Muscle layer of duodenum (tissue), 2 donors: Measurements from ENCODE around the gene DMWD.

Source experiments
- H3K27ac ChIP-seq: one replicate; pipeline ENCODE4 v1.7.0; 2013; ENCODE audit warnings: mild to moderate bottlenecking, low read length
- H3K27me3 ChIP-seq: one replicate; pipeline ENCODE4 v1.7.0; 2013; ENCODE audit warnings: low read depth, mild to moderate bottlenecking, control low read depth, low read length
- H3K36me3 ChIP-seq, 2 donors: one replicate each; pipeline ENCODE4 v1.7.0; 2013; ENCODE audit warnings: low read length in 2 of 2, control low read depth in 1 of 2, mild to moderate bottlenecking in 1 of 2; ENCODE audit not compliant: insufficient read depth in 2 of 2, control insufficient read depth in 1 of 2
- H3K4me1 ChIP-seq, 2 donors: one replicate each; pipeline ENCODE4 v1.7.0; 2013; ENCODE audit warnings: low read length in 2 of 2, mild to moderate bottlenecking in 2 of 2, control low read depth in 1 of 2, moderate library complexity in 1 of 2; ENCODE audit not compliant: insufficient read depth in 2 of 2, control insufficient read depth in 1 of 2
- H3K4me3 ChIP-seq, 2 donors: one replicate each; pipeline ENCODE4 v1.7.0; 2013; ENCODE audit warnings: low read length in 2 of 2, low read depth in 1 of 2, mild to moderate bottlenecking in 1 of 2
- H3K9me3 ChIP-seq, 2 donors: one replicate each; pipeline ENCODE4 v1.7.0; 2013; ENCODE audit warnings: low read length in 2 of 2, control low read depth in 1 of 2, mild to moderate bottlenecking in 1 of 2; ENCODE audit not compliant: control insufficient read depth in 1 of 2
- donor health status: healthy.

Gene DMWD

DNA sequence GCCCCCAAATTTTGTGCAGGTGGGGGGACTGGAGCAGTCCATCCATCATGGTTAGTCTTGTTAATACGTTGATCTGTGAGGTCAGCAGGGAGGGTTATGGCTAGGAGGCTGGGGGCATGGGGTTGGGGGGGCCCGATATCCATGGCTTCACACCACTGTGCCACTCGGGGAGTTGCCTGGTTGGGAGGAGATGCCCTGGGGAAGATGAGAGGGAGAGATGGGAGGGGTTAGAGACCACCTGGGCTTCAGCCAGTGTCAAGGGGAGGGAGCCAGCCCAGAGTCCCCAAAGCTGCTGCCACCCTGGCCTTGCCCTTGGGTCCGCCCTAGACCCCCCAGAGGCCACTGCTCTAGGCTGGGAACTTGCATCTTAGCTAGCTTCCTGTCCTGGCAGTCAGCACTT is 8.5 kb downstream of the DMWD start:
- H3K27me3 ChIP-seq = no peaks in the 10 kb centered on the region
- H3K4me1 ChIP-seq = peaks cover 8 to 35% of the 10 kb centered on the region in 2 donors
- peaks cover 3 to 29% of the 10 kb centered on the region in 2 donors for H3K36me3 ChIP-seq
- peak overlapping the region in 1 of 2 donors; percentile 81 for H3K4me3 ChIP-seq
- no peaks in the 10 kb centered on the region for H3K9me3 ChIP-seq
- H3K27ac ChIP-seq = peak overlapping the region; percentile 83

DNA sequence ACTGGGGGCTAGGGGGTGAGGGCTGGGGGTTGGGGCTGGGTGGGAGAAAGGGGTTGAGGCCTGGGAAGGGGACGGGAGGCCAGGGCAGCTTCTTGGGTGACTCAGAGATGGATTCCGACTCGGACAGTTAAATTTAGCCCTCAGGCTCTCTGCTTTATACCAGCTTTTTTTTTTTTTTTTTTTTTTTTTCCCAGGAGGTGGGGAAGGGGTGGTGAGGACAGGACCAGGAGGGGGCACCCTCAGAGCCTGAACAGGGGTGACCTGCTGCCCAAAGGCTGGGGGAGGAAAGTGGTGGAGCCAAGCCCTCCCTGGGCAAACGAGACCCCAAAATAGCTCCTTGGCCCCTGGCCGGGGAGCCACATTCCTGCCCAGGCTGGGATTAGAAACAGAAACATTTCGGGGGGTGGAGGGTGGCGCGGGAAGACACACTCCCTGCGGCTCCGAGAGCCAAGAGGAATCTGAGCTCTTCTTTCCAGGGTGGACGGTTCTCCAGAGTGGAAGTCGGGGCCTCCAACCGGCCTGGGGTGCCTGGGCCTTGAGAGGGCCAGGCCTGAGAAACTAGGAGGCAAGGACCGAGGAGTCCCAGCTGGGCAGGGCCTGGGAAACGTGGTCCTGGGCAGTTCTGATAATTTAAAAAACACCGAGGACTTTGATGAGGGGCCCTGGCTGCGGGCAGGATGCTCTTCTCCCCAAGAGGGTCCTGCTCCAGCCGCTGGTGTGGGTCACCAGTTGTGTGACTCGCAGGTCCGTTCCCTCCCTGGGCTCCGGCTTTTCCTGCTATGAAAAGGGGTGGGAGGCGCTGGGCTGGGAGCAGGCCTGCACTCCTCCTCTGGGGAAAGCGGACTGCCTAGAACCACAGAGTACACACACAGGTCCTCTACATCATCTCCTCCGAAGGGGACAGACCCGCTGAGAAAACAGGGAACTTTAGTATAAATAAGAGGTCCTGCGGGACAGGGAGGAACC is 9.5 kb downstream of the DMWD start:
- peaks cover 8 to 44% of the 10 kb centered on the region in 2 donors for H3K4me1 ChIP-seq

DNA sequence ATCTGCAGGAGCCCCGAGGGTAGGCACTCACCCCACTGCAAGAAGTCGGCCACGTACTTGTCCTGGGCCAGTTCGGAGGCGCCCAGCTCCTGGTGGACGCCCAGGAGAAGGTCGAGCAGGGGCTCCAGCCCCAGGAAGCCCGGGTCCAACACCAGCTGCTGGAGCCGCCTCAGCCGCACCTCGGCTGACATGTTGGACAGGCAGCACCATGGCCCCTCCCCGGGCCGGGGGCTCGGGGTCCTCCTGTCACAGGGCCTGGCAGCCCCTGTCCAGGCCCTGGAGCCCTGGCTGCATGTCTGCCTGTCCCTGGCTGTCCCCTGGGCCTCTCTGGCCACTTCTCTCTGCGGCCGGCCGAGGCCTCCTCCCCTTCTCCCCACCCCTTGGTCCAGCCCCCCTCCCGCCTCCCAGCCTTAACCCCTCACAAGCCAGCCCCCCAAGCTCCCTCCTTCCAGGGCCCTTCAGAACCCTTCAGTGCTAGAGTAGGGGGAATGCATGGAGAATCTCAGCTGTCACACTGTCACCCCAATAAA is 10.4 kb downstream of the DMWD start, which contains the start of gene DMPK:
Gene DMPK (minus strand): TSS at position 329 of the 530 bp plus-strand sequence. CDS start 138 bp downstream, at position 191.
- peak within 1 kb of the TSS; percentile 83 for H3K27ac ChIP-seq
- H3K27me3 ChIP-seq = no peaks in the 10 kb centered on the region
- H3K4me3 ChIP-seq = peak within 1 kb of the TSS; percentile 62 to 81
- peaks cover 8 to 44% of the 10 kb centered on the region in 2 donors for H3K4me1 ChIP-seq
- H3K36me3 ChIP-seq = peaks cover 7 to 27% of the 10 kb centered on the region in 2 donors
- H3K9me3 ChIP-seq = no peaks in the 10 kb centered on the region

More for the DNA sequence above, 9.5 kb downstream of the DMWD start:
- Histone ChIP-seq H3K9me3 (no peaks in the 10 kb centered on the region), H3K27me3 (no peaks in the 10 kb centered on the region), H3K36me3 (peaks cover under 1 to 21% of the 10 kb centered on the region in 2 donors), H3K4me3 (peak overlapping the region in 1 of 2 donors; percentile 81), H3K27ac (peak overlapping the region; percentile 83)

DNA sequence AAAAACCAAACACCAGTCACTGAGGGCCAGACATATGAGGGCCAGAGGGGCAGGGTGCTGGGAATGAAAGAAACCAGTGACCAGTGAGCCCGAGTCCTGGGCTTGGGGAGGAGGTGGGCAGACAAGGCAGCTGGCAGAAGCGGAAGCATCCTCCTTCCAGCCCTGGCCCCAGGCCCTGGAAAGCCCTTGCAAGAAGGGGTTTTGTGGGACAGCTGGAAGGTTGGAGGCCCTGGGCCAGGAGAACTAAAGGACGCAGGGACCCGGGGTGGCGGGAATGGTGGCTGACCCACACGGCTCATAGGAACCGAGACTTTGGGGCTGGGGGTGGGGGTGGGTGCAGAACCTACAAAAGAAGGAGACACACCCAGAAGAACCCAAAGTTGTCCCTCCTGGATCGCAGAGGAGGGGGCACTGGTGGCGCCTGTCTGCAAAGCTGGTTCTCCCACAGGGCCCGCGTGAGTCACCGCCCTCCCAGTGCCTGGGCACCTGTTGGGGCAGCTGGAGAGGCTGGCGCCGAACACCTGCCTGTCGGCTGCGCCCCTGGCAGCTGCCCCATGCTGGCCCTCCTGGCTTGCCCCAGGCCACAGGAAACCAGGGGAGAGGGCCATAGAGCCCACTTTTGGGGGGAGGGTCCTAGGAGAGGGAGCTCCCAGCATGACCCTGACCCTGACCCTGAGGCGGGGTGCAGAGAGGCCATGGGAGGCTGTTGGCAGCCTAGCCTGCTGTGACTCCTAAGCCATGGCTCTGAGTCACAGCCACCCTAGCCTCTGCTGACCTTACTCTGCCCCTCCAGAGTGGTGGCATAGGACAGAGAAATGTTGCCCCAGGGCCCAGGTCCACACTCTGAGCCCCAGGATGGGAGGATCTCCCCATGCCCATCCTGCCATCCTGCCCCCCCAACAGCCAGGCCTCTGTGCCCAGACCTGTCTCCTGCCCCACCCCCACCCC is 11.2 kb downstream of the DMWD start:
- H3K36me3 ChIP-seq = peaks cover 14 to 28% of the 10 kb centered on the region in 2 donors
- H3K27me3 ChIP-seq = no peaks in the 10 kb centered on the region
- no peaks in the 10 kb centered on the region for H3K9me3 ChIP-seq
- peak overlapping the region; percentile 62 to 81 for H3K4me3 ChIP-seq
- H3K27ac ChIP-seq = peak overlapping the region; percentile 37
- H3K4me1 ChIP-seq = peaks cover 8 to 44% of the 10 kb centered on the region in 2 donors

DNA sequence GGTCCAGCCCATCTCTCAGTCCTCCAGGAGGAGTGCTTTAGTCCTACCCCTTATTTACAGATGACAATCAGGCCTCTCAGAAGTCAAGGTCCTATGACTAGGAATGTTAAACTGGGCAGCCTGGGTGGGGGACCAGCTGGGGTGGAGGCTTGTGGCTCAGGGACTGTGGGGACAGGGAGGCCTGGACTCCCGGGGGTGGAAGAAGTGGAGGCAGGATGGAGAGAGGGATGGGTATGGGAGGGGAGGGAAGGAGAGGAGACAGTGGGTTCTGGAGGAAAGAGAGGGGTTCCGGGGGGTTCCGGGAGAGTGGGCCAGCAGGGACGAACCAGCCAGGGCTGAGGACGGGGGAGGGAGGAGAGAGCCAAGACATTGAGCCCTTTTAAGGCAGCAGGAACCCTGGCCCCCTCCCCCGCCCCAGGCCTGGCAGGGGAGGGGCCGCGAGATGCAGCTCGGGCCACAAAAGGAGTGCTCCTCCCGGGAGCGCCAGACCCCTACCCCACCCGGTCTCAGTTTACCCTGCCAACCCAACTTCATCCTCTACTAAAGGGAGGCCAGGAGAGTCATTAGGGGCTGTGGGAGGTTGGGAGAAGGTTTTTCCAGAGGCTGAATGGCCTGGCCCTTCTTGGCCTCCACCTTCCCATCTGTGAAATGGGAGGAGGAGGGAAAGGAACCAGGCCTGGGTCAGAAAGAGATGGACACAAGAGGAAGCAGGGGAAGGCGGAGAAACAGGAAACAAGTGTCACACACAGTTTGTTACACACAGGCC is 12.0 kb downstream of the DMWD start:
- Histone ChIP-seq H3K27ac (peak overlapping the region; percentile 54), H3K4me1 (peaks cover 8 to 44% of the 10 kb centered on the region in 2 donors), H3K36me3 (peaks cover 14 to 20% of the 10 kb centered on the region in 2 donors), H3K9me3 (no peaks in the 10 kb centered on the region), H3K27me3 (no peaks in the 10 kb centered on the region), H3K4me3 (peak overlapping the region; percentile 62 to 81)

DNA sequence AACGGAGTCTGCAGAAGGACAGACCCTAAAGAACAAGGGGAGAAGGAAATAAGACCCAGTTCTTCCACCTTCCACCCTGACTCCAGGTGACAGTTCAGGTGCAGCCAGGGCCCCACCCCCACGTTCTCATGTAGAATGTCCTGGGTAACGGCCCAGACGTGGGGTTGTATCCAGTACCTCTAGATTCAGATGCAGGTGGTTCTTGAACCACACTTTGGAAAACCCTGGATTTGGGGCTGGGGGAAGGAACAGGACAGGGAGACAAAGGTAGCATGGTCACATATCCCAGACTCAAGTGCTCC is 12.5 kb downstream of the DMWD start:
- no peaks in the 10 kb centered on the region for H3K9me3 ChIP-seq
- peak overlapping the region; percentile 54 for H3K27ac ChIP-seq
- no peaks in the 10 kb centered on the region for H3K27me3 ChIP-seq
- peaks cover 8 to 44% of the 10 kb centered on the region in 2 donors for H3K4me1 ChIP-seq
- peak overlapping the region; percentile 62 to 81 for H3K4me3 ChIP-seq
- H3K36me3 ChIP-seq = peaks cover 14 to 20% of the 10 kb centered on the region in 2 donors

DNA sequence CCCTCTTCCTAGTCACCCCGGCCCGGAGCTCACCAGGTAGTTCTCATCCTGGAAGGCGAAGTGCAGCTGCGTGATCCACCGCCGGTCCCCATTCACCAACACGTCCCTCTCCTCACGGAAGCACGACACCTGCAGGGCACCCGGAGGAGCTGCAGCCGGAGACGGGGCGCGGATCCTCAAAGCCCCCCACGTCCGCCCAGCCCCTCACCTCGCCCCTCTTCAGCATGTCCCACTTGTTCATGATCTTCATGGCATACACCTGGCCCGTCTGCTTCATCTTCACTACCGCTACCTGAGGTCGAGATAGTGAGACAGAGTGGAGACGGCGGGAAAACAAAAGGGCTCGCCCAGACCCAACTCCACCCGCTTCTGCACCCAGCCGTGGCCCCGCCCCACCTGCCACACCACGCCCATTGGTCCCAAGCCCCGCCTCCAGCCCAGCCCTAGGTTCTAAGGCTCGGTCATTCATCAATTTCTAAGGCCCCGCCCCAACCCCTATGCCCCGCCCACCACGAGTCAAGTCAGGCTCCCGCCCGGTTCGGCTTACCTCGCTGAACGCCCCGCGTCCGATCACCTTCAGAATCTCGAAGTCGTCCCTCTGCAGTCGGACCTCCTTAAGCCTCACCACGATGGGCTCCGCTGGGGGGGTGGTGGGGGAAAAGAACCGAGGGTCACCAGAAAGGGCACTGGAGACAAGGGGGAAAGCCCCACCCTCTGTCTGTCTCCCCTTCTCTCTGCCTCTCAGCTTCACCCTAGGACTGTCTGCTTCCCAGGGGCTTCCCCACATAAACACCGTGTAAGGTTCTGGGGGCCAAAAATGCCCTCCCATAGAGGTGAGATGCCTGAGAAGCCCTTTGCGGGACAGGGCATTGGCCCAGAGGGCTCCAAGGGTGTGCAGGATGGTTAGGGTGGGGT is 13.2 kb downstream of the DMWD start:
- peaks cover 8 to 44% of the 10 kb centered on the region in 2 donors for H3K4me1 ChIP-seq

DNA sequence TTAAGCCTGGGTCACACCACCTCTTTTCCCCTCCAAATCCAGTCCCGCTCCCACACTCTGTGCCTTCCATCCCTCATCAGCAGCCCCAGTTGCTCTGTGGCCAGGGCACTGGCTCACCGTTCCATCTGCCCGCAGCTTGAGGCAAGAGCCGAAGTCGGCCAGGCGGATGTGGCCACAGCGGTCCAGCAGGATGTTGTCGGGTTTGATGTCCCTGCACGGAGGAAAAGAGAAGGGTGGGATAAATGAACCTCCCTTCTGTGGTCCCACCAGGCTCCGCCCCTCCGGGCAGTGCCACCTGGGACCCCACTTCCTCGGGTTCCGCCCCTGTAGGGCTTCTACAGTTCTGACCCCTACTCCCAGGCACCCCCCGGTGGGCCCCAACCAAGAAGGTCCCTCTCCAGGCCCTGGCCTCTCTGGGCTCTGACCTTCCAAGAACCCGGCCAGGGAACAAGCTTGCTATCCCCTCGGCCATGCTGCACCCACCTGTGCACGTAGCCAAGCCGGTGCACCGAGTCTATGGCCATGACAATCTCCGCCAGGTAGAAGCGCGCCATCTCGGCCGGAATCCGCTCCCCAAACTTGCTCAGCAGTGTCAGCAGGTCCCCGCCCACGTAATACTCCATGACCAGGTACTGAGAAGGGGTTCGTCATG is 14.5 kb downstream of the DMWD start:
- Histone ChIP-seq H3K4me3 (no peak overlapping the region), H3K36me3 (peaks cover 14 to 21% of the 10 kb centered on the region in 2 donors), H3K27ac (no peak overlapping the region), H3K27me3 (no peaks in the 10 kb centered on the region), H3K4me1 (peaks cover 12 to 34% of the 10 kb centered on the region in 2 donors), H3K9me3 (no peaks in the 10 kb centered on the region)

More for the DNA sequence above, 13.2 kb downstream of the DMWD start:
- H3K27me3 ChIP-seq = no peaks in the 10 kb centered on the region
- H3K27ac ChIP-seq = peak overlapping the region; percentile 54
- peaks cover 14 to 20% of the 10 kb centered on the region in 2 donors for H3K36me3 ChIP-seq
- H3K9me3 ChIP-seq = no peaks in the 10 kb centered on the region
- H3K4me3 ChIP-seq = peak overlapping the region; percentile 62 to 81

DNA sequence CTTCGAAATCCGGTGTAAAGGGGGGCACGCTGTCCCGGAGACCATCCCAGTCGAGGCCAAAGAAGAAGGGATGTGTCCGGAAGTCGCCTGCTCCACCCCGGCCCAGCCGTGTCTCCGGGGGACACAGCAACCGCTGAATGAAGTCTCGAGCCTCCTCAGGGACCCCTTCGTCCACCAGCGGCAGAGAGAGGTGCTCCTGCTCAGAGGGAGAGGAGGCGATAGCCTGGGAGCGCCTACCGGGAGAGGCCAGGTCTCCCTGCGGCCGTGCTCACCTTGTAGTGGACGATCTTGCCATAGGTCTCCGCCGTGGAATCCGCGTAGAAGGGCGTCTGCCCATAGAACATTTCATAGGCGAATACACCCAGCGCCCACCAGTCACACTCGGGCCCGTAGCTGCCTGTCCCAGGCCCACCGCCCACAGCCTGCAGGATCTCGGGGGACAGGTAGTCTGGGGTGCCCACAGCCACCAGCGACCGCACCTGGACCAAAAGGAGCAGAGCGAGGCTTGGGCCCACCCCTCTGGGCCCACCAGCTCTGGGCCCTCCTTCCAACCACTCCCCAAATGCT is 15.2 kb downstream of the DMWD start:
- Histone ChIP-seq H3K4me3 (no peak overlapping the region), H3K27ac (no peak overlapping the region), H3K4me1 (peaks cover 18 to 38% of the 10 kb centered on the region in 2 donors), H3K36me3 (peaks cover 14 to 27% of the 10 kb centered on the region in 2 donors), H3K27me3 (no peaks in the 10 kb centered on the region), H3K9me3 (no peaks in the 10 kb centered on the region)
